Limb (tissue), 2 donors: ENCODE data around the gene CLASP1.
"Not testable (repeated sequence)": the region's sequence is repeated elsewhere in the genome, so short reads cannot be mapped to it uniquely, and the experiment has no call there.

Source experiments
- DNase-seq, 2 donors: peaks; one replicate each; pipeline ENCODE4 v3.0.0-alpha.2; 2016; ENCODE audit errors: extremely low spot score in 2 of 2

Gene CLASP1

DNA sequence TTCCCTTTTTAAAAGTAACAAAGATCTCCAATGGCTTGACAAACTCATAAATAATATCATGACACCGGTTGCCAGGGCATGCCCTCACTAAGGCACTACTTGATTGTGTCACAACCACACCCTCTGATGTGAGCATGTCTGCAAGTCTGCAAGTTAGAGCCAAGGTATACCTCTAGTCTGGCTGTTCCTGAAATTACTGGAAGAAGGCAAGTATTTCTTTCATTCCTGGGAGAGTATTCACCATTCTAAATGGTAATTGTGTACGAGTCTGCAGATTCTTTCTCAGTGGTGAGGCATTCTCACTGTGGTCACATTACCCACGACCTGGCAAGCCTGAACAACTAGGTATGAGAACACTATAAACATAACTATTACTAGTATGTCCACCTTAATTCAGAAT, 144.3 kb downstream of the CLASP1 start:
- DNase-seq, result no peak

DNA sequence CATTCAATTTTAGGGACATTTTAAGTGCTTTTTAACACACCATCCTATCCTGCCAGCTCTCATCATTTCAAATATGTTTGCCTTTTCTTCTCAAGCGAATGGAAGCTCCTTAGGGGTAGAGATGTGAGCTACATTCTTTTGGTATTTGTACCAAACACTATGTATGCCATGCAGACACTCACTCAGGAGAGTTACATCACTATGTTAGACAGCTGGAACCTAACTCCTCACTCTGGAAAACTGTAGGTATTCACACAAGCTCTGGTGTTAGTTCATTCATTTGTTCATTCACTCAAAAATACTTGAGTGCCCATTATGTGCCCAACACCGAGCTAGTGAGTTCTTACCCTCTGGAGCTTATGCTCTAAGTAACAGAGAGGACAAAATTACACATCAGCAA, 144.9 kb downstream of the CLASP1 start:
- no peak for DNase-seq

DNA sequence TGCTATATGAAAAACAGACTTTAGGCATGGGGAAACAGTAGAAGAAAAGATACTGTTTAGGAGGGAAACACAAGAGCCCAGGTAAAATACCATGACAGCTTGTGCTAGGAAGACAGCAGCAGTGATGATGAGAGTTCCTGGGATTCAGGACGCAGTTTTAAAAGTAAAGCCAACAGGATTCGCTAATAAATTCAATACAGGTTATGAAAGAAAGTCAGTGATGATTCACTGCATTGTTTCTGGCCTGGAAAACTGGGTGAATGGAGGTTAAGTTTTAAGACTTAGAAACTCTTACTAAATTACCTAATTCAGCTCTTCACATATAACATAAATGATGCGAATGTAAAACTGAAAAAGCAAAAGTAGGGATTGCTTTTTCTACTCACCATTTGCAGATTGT, 146.5 kb downstream of the CLASP1 start:
- no peak for DNase-seq

GRCh38 chr2:121502246-121502645, 147.0 kb downstream of the CLASP1 start:
- no peak for DNase-seq

- DNase-seq, result no peak
Measured at GRCh38 chr2:121501554-121501953, 147.7 kb downstream of the CLASP1 start.

DNA sequence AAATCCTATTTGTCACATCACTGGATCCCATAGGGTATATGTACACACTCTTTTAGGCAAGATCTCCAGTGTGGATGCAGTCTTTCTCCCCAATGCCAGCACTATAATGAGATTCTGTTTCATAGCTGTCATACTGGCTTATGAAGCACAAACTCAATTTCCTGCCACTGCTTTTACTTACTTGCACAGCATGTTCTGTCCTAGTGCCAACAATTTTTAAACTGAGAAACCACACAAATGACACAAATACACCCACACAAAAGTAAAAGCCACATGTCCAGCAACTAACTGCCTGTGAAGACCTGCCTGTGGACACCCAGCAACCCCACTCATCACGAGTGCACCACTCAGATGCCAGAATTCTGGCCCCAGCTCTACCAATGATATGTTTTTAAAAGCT, 148.2 kb downstream of the CLASP1 start:
- DNase-seq, result no peak

DNA sequence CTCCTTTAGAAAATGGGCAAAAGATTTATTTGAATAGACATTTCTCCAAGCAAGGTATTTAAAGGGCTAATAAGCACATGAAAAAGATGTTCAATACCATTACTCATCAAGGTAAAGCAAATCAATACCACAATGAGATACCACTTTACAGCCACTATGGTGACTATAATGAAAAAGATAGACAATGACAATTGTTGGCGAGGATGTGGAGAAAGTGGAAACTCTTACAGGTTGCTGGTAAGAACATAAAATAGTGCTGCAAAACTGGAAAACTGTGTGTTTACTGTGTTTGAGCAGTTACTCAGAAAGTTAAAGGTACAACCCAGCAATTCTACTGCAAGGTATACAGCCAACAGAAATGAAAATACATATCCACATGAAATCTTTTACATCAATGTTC, 150.5 kb downstream of the CLASP1 start:
- no peak for DNase-seq

DNA sequence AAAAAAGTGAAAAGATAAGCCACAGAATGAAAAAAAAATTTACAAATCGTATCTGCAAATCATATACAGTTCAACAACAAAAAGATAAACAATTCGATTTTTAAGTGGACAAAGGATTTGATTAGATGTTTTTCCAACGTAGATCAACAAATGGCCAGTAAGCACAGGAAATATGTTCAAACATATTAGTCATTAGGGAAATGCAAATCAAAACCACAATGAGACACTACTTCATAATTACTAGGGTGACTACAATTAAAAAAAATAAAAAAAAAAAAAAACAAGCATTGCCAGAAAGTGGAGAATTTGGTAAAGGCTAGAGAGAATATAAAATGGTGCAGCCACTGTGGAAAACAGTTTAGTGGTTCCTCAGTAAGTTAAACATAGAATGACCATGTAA, 156.9 kb downstream of the CLASP1 start:
- no peak for DNase-seq

DNA sequence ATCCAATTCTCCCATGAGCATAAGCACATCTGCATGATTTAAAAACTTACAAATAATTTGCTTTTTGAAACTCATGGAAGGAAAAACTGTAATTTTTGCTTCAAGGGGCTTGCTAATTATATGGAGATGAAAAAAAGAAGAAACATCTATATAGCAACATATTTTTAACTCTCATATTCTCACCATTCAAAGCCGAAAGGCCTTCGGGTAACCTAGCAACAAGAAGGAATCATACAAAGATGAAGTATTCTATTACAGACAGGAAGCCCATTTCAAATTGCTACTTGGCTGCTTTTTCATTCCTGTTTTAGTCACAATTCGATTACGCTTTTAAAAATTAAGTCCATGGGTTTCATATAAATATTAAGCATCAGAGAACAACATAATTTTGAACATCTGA, 157.7 kb downstream of the CLASP1 start:
- DNase-seq, result peak in 1 of 2 donors; percentile 61

DNA sequence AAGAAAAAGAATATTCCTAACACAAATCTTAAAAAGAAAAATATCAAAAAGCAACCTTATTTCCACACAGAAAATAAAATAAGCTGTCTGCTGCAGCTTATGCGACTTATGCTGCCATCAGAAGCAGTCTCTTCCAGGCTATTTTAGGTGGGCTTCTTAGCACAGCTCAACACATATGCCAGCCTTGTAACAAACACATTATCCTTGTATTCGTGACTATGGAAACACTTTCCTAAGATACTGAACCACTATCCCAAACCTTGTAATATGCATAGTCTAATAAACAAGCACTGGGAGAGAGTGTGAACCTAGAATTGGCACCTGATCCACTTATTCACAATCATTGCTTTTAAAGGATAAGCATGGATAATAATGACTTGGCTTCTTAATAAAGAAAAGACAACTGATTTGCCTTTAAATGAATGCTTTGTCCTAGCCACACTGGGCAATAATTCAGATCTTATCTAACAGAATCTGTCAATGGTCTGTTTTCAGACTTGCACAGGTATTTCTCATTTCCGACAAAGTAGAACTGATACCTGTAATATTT, 158.6 kb downstream of the CLASP1 start:
- DNase-seq, result no peak

DNA sequence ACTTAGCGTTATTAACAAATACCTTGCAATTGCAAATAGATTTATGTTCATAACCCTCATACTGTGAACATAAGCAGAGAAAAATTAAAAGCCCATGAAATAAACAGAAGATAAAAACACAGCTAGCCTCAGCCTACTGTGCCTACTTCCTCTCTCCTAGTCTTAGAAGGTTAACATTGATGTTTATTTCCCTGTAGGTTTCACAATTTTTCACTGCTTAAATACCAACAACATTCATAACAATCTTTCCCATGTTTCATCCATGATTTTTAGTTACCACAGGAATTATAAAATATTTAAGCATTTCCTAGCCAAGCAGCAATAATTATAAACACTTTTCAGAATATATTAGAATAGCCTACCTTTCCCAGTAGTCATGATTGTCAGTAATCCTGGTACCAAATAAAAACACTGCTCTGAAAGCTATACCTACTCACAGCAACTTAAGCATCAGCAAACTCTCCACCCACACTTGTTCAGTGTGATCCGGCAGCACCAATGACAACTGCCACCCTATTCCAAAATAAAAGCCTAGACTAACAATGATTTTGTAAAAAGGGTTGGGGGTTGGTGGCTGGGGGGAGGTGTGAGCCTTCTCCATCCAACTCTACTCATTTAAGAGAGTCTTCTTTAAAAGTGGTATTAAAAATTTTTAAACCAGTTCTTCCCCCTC, 159.2 kb downstream of the CLASP1 start:
- DNase-seq, result no peak

DNA sequence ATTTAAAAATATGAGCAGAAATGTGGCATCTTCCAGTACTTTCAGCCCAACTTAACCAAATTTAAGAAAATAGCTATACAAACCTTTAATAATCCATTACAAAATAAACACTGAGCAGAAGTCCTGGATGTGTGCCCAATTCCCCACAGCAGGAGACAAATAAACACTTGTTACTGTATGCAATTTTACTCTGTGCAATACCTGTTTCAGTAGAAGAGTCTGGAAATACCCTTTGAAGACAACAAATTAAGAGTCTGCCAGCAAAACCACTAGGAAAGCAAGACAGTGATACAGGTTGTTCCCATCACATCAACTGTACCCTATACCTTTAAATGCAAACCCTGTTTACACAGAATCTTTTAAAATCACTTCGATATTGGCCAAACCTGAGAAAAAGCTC, 160.0 kb downstream of the CLASP1 start:
- DNase-seq, result no peak

GRCh38 chr2:121486191-121486790, 163.0 kb downstream of the CLASP1 start:
- no peak for DNase-seq

GRCh38 chr2:121485039-121485438, 164.2 kb downstream of the CLASP1 start:
- DNase-seq, result no peak

DNA sequence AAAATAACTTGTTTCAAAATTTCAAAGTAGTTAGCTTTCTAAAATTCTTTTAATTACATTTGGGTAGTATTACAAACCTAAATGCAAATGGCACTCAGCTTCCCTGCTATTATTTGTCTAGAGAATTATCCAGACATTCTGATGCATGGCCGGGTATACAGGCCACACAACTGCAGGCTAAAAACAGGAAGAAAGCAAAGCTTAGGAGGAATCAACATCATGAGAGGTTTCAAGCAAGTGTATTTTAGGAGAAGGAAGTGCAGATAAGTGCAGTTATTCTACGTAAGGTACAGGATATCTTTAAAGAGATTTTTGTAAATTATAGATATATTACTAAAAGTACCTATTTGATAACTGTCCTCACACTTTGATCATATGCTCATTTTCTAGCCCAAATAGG, 165.4 kb downstream of the CLASP1 start:
- no peak for DNase-seq

GRCh38 chr2:121483021-121483420, 166.2 kb downstream of the CLASP1 start:
- DNase-seq, result no peak

- DNase-seq, result peak; percentile 60 to 72
Measured at GRCh38 chr2:121480826-121481225, 168.4 kb downstream of the CLASP1 start.

GRCh38 chr2:121479882-121480522, 169.3 kb downstream of the CLASP1 start:
- no peak for DNase-seq

DNA sequence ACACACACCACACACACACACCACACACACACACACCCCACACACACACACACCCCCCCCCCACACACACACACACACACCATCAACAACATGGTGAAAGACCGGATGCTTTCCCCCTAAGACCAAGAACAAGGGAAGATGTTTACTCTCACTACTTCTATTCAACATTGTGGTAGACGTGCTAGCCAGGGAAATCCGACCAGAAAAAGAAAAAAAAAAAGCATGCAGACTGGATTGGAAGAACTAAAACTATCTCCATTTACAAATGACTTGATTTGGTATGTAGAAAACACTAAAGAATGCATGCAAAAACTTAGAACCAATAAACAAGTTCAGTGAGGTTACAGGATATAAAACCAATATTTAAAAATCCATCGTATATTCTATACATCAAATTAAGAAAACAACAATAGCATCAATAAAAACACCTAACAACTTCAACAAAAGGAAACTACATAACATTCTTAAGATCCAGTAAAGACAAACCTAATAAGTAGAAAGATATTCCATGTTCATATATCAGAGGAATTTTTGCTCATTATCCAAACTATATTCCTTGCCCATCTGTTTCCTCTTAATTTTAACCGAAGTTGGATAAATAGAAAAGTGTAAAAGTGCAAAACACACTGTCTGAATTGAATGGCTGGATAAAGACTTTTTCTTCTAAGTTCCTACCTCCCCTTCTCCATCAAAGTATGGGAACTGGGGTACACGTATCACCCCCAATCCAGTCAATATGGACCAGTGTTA, 170.1 kb downstream of the CLASP1 start:
- no peak for DNase-seq

GRCh38 chr2:121478358-121478995, 170.8 kb downstream of the CLASP1 start:
- not testable (repeated sequence) for DNase-seq

DNA sequence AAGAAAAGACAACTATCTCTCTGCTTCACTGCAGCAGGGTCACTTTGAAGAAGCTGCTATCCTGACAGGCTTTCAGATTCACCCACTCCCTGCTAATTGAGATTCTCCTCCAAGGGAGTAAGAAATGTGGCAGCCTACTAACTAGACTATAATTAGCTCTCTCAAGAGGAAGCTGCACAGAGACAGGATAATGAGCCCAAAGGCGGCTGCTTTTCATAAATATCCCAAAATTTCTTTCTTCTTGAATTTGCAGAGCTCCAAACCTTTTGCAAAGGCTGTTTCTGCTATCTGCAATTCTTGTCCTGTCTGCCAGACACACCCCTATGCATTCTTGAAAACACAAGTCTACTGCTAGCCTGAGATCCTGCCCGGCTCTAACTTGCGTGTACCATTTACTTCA, 172.6 kb downstream of the CLASP1 start:
- no peak for DNase-seq
